Right forelimb (tissue), 1 donor: Measurements from ENCODE around the gene TEKT2.

ENCODE experiments used
- DNase-seq: peaks from one replicate; pipeline ENCODE4 v3.0.0-alpha.2; 2018

Gene TEKT2

GRCh38 chr1:36134505-36135329 lies 50.8 kb downstream of the TEKT2 start:
- DNase-seq = peak; percentile 84

- no peak for DNase-seq
Observed at GRCh38 chr1:36135330-36135667, 51.4 kb downstream of the TEKT2 start.

- no peak for DNase-seq
Observed at GRCh38 chr1:36135796-36136195, 51.9 kb downstream of the TEKT2 start.

- no peak for DNase-seq
Observed at GRCh38 chr1:36136535-36136934, 52.6 kb downstream of the TEKT2 start.

- no peak for DNase-seq
Observed at GRCh38 chr1:36137226-36137625, 53.3 kb downstream of the TEKT2 start.

- no peak for DNase-seq
Observed at GRCh38 chr1:36137776-36138175, 53.9 kb downstream of the TEKT2 start.
